Endothelial cell of umbilical vein (primary cell): ENCODE data around the gene UBASH3A. TPM values are rescaled to one million over a fixed set of nuclear protein-coding genes. Genes with fewer than 3 reads are reported as not detected.

Experiments used
- BruUV-seq: library from RNA; stranded (reverse); fragments of 400-500 nt; replicated peaks from 2 replicates; lab custom pipeline; 2021; lab: Mats Ljungman, UMichigan
- CTCF ChIA-PET: fragments of 300-600, 350-600 bp; sonication (Branson Sonifier 250); formaldehyde crosslinking; loops from one replicate; lab custom pipeline; 2021; ENCODE audit warnings: antibody characterized with exemption, inconsistent platforms; lab: Charles Lee
- POLR2A ChIA-PET: fragments of 300-600, 350-600 bp; sonication (Branson Sonifier 250); formaldehyde crosslinking; loops from one replicate; lab custom pipeline; 2021; ENCODE audit warnings: antibody characterized with exemption, inconsistent platforms; lab: Charles Lee
- DNase-seq: peaks from one replicate; pipeline ENCODE4 v3.0.0-alpha.2; 2011; ENCODE audit warnings: low read depth, low spot score
- FAIRE-seq: peaks from 2 replicates; lab custom pipeline; 2011; peaks lifted over from hg19 to GRCh38; lab: Jason Lieb, UNC
- H2AFZ ChIP-seq: 2 replicates; pipeline ENCODE4 v1.6.0; 2012; ENCODE audit warnings: low read depth, low read length, control low read depth, inconsistent platforms
- H3K27ac ChIP-seq: 2 replicates; pipeline ENCODE4 v1.5.1; 2011; ENCODE audit warnings: low read depth, mild to moderate bottlenecking, control low read depth, low read length, moderate library complexity; ENCODE audit not compliant: insufficient read depth
- H3K27me3 ChIP-seq, 2 experiments: 2 replicates each; pipeline versions ENCODE4 v1.6.0 to v1.6.1; 2011; ENCODE audit warnings: low read length in 2 of 2, mixed read lengths in 1 of 2; ENCODE audit not compliant: control insufficient read depth in 2 of 2, insufficient read depth in 2 of 2
- H3K36me3 ChIP-seq, 2 experiments: 2 replicates in 1 of 2; 3 replicates in 1 of 2; pipeline ENCODE4 v1.5.1; 2011; ENCODE audit warnings: low read length in 2 of 2, mild to moderate bottlenecking in 1 of 2, moderate library complexity in 1 of 2; ENCODE audit not compliant: control insufficient read depth in 2 of 2, insufficient read depth in 2 of 2; ENCODE audit errors: extremely low read depth in 1 of 2
- H3K4me1 ChIP-seq: 3 replicates; pipeline ENCODE4 v1.5.1; 2011; ENCODE audit warnings: mild to moderate bottlenecking, low read length; ENCODE audit not compliant: control insufficient read depth, insufficient read depth; ENCODE audit errors: extremely low read depth
- H3K4me2 ChIP-seq: 2 replicates; pipeline ENCODE4 v1.6.1; 2011; ENCODE audit warnings: low read length, control low read depth, mixed read lengths; ENCODE audit not compliant: insufficient read depth
- H3K4me3 ChIP-seq, 3 experiments: fragments of 200-600 bp in 1 of 3; sonication (generic), shearing (Covaris generic) in 1 of 3; replicated peaks in 1 of 3; 2 replicates each; pipeline ENCODE4 v1.5.1; 2011 to 2016; ENCODE audit warnings: control low read depth in 3 of 3, low read length in 3 of 3, mild to moderate bottlenecking in 2 of 3, inconsistent platforms in 1 of 3, low read depth in 1 of 3, moderate library complexity in 1 of 3; ENCODE audit not compliant: insufficient read depth in 1 of 3
- H3K79me2 ChIP-seq: 2 replicates; pipeline ENCODE4 v1.6.0; 2012; ENCODE audit warnings: low read length, inconsistent platforms; ENCODE audit not compliant: control insufficient read depth, insufficient read depth
- H3K9ac ChIP-seq: replicated peaks from 2 replicates; pipeline ENCODE3; 2011; ENCODE audit warnings: low read length, control low read depth; ENCODE audit not compliant: insufficient read depth; ENCODE audit errors: extremely low read depth
- H3K9me1 ChIP-seq: replicated peaks from 3 replicates; pipeline ENCODE4 v1.6.0; 2011; ENCODE audit warnings: mild to moderate bottlenecking, low read length; ENCODE audit not compliant: control insufficient read depth, insufficient read depth; ENCODE audit errors: extremely low read depth
- H3K9me3 ChIP-seq: replicated peaks from 2 replicates; pipeline ENCODE4 v1.5.1; 2012; ENCODE audit warnings: low read length, inconsistent platforms; ENCODE audit not compliant: control insufficient read depth, insufficient read depth
- H4K20me1 ChIP-seq: replicated peaks from 2 replicates; pipeline ENCODE3; 2011; ENCODE audit warnings: mild to moderate bottlenecking, low read length; ENCODE audit not compliant: control insufficient read depth, insufficient read depth; ENCODE audit errors: extremely low read depth
- EZH2 ChIP-seq: IDR thresholded peaks from 2 replicates; pipeline ENCODE4 v1.6.1; 2012; ENCODE audit warnings: borderline replicate concordance, low read depth, mild to moderate bottlenecking, moderate library complexity, low read length, inconsistent platforms; ENCODE audit not compliant: severe bottlenecking
- FOS ChIP-seq: IDR thresholded peaks from 2 replicates; pipeline ENCODE4 v1.6.1; 2011; ENCODE audit warnings: mild to moderate bottlenecking, low read length, moderate library complexity, borderline replicate concordance; ENCODE audit not compliant: insufficient read depth
- GATA2 ChIP-seq: IDR thresholded peaks from 2 replicates; pipeline ENCODE4 v1.7.0; 2011; ENCODE audit warnings: low read depth, mild to moderate bottlenecking, moderate library complexity, mixed read lengths, low read length; ENCODE audit not compliant: insufficient read length, insufficient read depth
- POLR2A ChIP-seq: IDR thresholded peaks from 2 replicates; pipeline ENCODE4 v1.6.1; 2012; ENCODE audit warnings: low read depth, mild to moderate bottlenecking, control low read depth, low read length
- POLR2AphosphoS5 ChIP-seq: IDR thresholded peaks from 2 replicates; pipeline ENCODE4 v1.6.1; 2012; ENCODE audit warnings: low read depth, mild to moderate bottlenecking, control low read depth, low read length, moderate library complexity; ENCODE audit not compliant: insufficient read depth
- dilution Hi-C: fragments of 300-500 bp; cut with MboI; formaldehyde crosslinking; loops from one replicate; pipeline ENCODE4 v1.15.0; 2019; ENCODE audit warnings: low sequenced_read_pairs; ENCODE audit not compliant: extremely low pct_ligation_motif_present
- intact Hi-C: fragments of 100-400 bp; cut with micrococcal nuclease; formaldehyde crosslinking; loops from one replicate; pipeline ENCODE4 v1.10.0; 2022
- polyA plus RNA-seq, 4 experiments: library from polyadenylated mRNA; depleted of rRNA in 3 of 4; stranded (reverse) in 3 of 4; unstranded in 1 of 4; fragments of >200 nt; gene quantifications; 2 replicates each; pipeline versions ENCODE4 v1.2.1 to v1.2.3, GENCODE V29; 2011 to 2012; ENCODE audit warnings: missing spikeins in 1 of 4
- total RNA-seq: library from RNA; stranded (reverse); gene quantifications from 2 replicates; pipeline ENCODE4 v1.2.3, GENCODE V29; 2021
- TF ChIP-seq, protein P1 (sequence below), 2 donors: IDR thresholded peaks; 1 replicate in 1 of 2; 2 replicates in 1 of 2; pipeline ENCODE4 v1.5.1; 2011; ENCODE audit warnings: low read length in 2 of 2, mild to moderate bottlenecking in 2 of 2, moderate library complexity in 2 of 2, control low read depth in 1 of 2, inconsistent platforms in 1 of 2, low read depth in 1 of 2; ENCODE audit not compliant: insufficient read depth in 1 of 2; ENCODE audit errors: extremely low read depth in 1 of 2
- TF ChIP-seq, protein P2 (sequence below): IDR thresholded peaks from 2 replicates; pipeline ENCODE4 v1.6.1; 2011; ENCODE audit not compliant: insufficient read depth, insufficient read length

UBASH3A gene
- total and polyA plus RNA-seq, 2 donors (not counting 3 experiments of a cell fraction or from before 2014, with no cell fraction given), result not detected

DNA sequence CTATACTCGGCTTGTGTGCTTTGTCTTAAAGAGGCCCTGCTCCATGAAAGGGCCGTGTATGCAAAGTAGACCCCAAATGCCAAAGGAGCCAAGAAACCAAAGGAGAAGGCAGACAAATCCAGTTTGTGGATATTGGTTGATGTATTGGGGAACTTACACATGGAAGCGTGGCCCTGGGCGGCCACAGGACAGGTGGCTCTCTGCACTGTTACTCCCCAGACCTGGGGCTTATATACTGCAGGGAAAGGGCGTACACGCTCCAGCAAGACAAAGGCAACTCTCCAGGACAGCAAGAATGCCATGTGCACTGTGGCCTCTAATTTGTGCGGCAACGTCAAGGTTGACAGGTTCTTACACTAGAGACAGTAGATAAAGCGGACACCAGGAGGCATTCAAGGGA lies 67.5 kb downstream of the UBASH3A start:
- no peaks in the 10 kb centered on the region for H3K36me3 ChIP-seq
- FAIRE-seq, result no peak
- ChIA-PET CTCF (no interaction called here), POLR2A (no interaction called here)
- DNase-seq, result no peak
- no peak overlapping the region for H3K9ac ChIP-seq
- H3K79me2 ChIP-seq, result no peaks in the 10 kb centered on the region
- H3K4me2 ChIP-seq, result no peak overlapping the region
- intact Hi-C loops (no loop called here), dilution Hi-C loops (no loop called here)
- TF ChIP-seq, protein P1, sequence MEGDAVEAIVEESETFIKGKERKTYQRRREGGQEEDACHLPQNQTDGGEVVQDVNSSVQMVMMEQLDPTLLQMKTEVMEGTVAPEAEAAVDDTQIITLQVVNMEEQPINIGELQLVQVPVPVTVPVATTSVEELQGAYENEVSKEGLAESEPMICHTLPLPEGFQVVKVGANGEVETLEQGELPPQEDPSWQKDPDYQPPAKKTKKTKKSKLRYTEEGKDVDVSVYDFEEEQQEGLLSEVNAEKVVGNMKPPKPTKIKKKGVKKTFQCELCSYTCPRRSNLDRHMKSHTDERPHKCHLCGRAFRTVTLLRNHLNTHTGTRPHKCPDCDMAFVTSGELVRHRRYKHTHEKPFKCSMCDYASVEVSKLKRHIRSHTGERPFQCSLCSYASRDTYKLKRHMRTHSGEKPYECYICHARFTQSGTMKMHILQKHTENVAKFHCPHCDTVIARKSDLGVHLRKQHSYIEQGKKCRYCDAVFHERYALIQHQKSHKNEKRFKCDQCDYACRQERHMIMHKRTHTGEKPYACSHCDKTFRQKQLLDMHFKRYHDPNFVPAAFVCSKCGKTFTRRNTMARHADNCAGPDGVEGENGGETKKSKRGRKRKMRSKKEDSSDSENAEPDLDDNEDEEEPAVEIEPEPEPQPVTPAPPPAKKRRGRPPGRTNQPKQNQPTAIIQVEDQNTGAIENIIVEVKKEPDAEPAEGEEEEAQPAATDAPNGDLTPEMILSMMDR (IDR thresholded peaks at IDR 0.05; ENCODE audit: extremely low read depth in 1 of 2, insufficient read depth in 1 of 2, low read depth in 1 of 2, low read length in 2 of 2), result no peak
- TF ChIP-seq GATA2, result no peak
- TF ChIP-seq POLR2A, result no peak
- TF ChIP-seq, protein P2, sequence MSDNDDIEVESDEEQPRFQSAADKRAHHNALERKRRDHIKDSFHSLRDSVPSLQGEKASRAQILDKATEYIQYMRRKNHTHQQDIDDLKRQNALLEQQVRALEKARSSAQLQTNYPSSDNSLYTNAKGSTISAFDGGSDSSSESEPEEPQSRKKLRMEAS, result no peak
- TF ChIP-seq POLR2AphosphoS5, result no peak
- no peak for TF ChIP-seq EZH2
- no peak for TF ChIP-seq FOS
- no peak overlapping the region for H2AFZ ChIP-seq
- H3K4me1 ChIP-seq, result peaks cover 12% of the 10 kb centered on the region
- peaks cover 2 to 4% of the 10 kb centered on the region in 2 experiments for H3K27me3 ChIP-seq
- BruUV-seq, result no TSS peak
- H3K27ac ChIP-seq, result no peak overlapping the region
- H3K4me3 ChIP-seq, result no peak overlapping the region
- no peaks in the 10 kb centered on the region for H3K9me3 ChIP-seq
- no peaks in the 10 kb centered on the region for H3K9me1 ChIP-seq
- H4K20me1 ChIP-seq, result no peaks in the 10 kb centered on the region
